GM23338 (cell line): Measurements from ENCODE around the gene ANKS1B.

Source experiments
- CREB1 ChIP-seq: fragments of 250-450 bp; sonication (Bioruptor Pico); IDR thresholded peaks from 2 replicates; pipeline ENCODE4 v1.5.0; 2020; ENCODE audit warnings: low read depth, mild to moderate bottlenecking, moderate library complexity
- EZH2 ChIP-seq: fragments of 200-600 bp; sonication (generic); IDR thresholded peaks from one replicate; pipeline ENCODE4 v1.8.0; 2017; ENCODE audit warnings: antibody characterized with exemption, mild to moderate bottlenecking, low read depth; ENCODE audit not compliant: unreplicated experiment
- EZH2phosphoT487 ChIP-seq: fragments of 200-600 bp; sonication (generic); IDR thresholded peaks from one replicate; pipeline ENCODE4 v1.8.1; 2018; ENCODE audit warnings: antibody characterized with exemption; ENCODE audit not compliant: unreplicated experiment
- JUNB ChIP-seq: IDR thresholded peaks from one replicate; pipeline ENCODE4 v1.6.1; 2016; ENCODE audit warnings: antibody characterized with exemption; ENCODE audit not compliant: unreplicated experiment
- POLR2AphosphoS5 ChIP-seq: IDR thresholded peaks from 2 replicates; pipeline ENCODE4 v1.6.1; 2016; ENCODE audit warnings: antibody characterized with exemption, low read depth
- STAT1 ChIP-seq: IDR thresholded peaks from one replicate; pipeline ENCODE4 v1.6.1; 2016; ENCODE audit warnings: antibody characterized with exemption; ENCODE audit not compliant: unreplicated experiment
- ZNF331 ChIP-seq: fragments of 250-450 bp; sonication (Bioruptor Pico); IDR thresholded peaks from 2 replicates; pipeline ENCODE4 v1.5.0; 2020; ENCODE audit warnings: low read depth, mild to moderate bottlenecking, moderate library complexity
- TF ChIP-seq, protein P1 (sequence below), 2 experiments: fragments of 200-600 bp in 1 of 2; sonication (generic) in 1 of 2; conservative IDR thresholded peaks; 2 replicates each; pipeline versions ENCODE4 v1.5.1 to v1.6.1; 2016 to 2017; ENCODE audit warnings: antibody characterized with exemption in 2 of 2, low read depth in 2 of 2, mild to moderate bottlenecking in 2 of 2, moderate library complexity in 1 of 2
- TF ChIP-seq, protein P2 (sequence below): IDR thresholded peaks from one replicate; pipeline ENCODE4 v1.6.1; 2018; ENCODE audit warnings: antibody characterized with exemption; ENCODE audit not compliant: unreplicated experiment
- TF ChIP-seq, protein P3 (sequence below): IDR thresholded peaks from 2 replicates; pipeline ENCODE4 v1.6.1; 2016; ENCODE audit warnings: antibody characterized with exemption

DNA sequence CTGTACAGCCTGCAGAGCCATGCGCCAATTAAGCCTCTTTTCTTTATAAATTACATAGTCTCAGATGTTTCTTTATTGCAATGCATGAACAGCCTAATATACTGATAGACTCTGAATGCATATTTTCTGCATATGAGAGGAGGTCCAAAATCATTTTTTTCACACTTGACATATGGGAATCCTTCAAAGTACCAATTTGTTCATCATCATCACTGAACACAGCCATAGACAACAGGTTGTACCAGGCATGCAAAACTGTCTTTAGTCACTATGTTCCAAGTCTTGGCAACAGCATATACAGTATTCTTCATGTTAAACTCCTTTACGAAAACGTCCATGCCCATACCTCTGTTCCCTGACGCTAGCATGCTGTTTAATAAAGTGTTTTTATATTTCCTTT is 807.9 kb downstream of the ANKS1B start:
- no peak for TF ChIP-seq POLR2AphosphoS5
- TF ChIP-seq, protein P1, sequence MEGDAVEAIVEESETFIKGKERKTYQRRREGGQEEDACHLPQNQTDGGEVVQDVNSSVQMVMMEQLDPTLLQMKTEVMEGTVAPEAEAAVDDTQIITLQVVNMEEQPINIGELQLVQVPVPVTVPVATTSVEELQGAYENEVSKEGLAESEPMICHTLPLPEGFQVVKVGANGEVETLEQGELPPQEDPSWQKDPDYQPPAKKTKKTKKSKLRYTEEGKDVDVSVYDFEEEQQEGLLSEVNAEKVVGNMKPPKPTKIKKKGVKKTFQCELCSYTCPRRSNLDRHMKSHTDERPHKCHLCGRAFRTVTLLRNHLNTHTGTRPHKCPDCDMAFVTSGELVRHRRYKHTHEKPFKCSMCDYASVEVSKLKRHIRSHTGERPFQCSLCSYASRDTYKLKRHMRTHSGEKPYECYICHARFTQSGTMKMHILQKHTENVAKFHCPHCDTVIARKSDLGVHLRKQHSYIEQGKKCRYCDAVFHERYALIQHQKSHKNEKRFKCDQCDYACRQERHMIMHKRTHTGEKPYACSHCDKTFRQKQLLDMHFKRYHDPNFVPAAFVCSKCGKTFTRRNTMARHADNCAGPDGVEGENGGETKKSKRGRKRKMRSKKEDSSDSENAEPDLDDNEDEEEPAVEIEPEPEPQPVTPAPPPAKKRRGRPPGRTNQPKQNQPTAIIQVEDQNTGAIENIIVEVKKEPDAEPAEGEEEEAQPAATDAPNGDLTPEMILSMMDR (conservative IDR thresholded peaks at IDR 0.05; ENCODE audit: low read depth in 2 of 2), result no peak
- no peak for TF ChIP-seq EZH2phosphoT487
- TF ChIP-seq CREB1 (CRISPR knock-in tag), result no peak
- TF ChIP-seq EZH2, result no peak
- TF ChIP-seq, protein P2, sequence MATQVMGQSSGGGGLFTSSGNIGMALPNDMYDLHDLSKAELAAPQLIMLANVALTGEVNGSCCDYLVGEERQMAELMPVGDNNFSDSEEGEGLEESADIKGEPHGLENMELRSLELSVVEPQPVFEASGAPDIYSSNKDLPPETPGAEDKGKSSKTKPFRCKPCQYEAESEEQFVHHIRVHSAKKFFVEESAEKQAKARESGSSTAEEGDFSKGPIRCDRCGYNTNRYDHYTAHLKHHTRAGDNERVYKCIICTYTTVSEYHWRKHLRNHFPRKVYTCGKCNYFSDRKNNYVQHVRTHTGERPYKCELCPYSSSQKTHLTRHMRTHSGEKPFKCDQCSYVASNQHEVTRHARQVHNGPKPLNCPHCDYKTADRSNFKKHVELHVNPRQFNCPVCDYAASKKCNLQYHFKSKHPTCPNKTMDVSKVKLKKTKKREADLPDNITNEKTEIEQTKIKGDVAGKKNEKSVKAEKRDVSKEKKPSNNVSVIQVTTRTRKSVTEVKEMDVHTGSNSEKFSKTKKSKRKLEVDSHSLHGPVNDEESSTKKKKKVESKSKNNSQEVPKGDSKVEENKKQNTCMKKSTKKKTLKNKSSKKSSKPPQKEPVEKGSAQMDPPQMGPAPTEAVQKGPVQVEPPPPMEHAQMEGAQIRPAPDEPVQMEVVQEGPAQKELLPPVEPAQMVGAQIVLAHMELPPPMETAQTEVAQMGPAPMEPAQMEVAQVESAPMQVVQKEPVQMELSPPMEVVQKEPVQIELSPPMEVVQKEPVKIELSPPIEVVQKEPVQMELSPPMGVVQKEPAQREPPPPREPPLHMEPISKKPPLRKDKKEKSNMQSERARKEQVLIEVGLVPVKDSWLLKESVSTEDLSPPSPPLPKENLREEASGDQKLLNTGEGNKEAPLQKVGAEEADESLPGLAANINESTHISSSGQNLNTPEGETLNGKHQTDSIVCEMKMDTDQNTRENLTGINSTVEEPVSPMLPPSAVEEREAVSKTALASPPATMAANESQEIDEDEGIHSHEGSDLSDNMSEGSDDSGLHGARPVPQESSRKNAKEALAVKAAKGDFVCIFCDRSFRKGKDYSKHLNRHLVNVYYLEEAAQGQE, result no peak
- TF ChIP-seq ZNF331, result no peak
- no peak for TF ChIP-seq STAT1
- no peak for TF ChIP-seq JUNB
- TF ChIP-seq, protein P3, sequence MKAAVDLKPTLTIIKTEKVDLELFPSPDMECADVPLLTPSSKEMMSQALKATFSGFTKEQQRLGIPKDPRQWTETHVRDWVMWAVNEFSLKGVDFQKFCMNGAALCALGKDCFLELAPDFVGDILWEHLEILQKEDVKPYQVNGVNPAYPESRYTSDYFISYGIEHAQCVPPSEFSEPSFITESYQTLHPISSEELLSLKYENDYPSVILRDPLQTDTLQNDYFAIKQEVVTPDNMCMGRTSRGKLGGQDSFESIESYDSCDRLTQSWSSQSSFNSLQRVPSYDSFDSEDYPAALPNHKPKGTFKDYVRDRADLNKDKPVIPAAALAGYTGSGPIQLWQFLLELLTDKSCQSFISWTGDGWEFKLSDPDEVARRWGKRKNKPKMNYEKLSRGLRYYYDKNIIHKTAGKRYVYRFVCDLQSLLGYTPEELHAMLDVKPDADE, result no peak
